Subcutaneous adipose tissue (tissue), 4 donors: ENCODE results near the gene LTBP3. TPM values are rescaled to one million over a fixed set of nuclear protein-coding genes. Genes with fewer than 3 reads are reported as not detected.

Experiments
- total RNA-seq, 4 donors: library from RNA; depleted of rRNA; stranded (reverse); fragments of >200 nt; gene quantifications; one replicate each; pipeline ENCODE4 v1.1.0, GENCODE V29; 2016
- TF ChIP-seq, protein P1 (sequence below): fragments of 450-650 bp; IDR thresholded peaks from one replicate; pipeline ENCODE4 v1.5.1; 2016; ENCODE audit warnings: low read depth, mild to moderate bottlenecking, control low read depth, antibody characterized with exemption, moderate library complexity

LTBP3 gene
- total RNA-seq, 4 donors from 2014 or later, result 24.8 to 81.3 (median 77.3) TPM

DNA sequence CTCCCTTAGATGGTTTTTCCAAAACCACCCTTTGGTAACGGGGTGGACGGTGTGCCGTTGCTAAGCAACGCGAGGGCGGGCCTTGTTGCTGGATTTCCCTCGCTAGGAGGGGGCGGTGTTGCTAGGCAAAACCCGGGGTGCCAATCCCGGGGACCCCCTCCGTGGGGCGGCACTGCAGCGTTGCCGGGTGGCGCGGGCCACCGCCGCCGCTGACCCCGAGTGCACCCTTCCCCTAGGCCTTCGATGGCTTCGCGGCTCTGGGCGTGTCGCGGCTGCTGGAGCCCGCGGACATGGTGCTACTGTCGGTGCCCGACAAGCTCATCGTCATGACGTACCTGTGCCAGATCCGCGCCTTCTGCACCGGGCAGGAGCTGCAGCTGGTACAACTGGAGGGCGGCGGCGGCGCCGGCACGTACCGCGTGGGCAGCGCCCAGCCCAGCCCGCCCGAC is 26.6 kb upstream of the LTBP3 start:
- TF ChIP-seq, protein P1, sequence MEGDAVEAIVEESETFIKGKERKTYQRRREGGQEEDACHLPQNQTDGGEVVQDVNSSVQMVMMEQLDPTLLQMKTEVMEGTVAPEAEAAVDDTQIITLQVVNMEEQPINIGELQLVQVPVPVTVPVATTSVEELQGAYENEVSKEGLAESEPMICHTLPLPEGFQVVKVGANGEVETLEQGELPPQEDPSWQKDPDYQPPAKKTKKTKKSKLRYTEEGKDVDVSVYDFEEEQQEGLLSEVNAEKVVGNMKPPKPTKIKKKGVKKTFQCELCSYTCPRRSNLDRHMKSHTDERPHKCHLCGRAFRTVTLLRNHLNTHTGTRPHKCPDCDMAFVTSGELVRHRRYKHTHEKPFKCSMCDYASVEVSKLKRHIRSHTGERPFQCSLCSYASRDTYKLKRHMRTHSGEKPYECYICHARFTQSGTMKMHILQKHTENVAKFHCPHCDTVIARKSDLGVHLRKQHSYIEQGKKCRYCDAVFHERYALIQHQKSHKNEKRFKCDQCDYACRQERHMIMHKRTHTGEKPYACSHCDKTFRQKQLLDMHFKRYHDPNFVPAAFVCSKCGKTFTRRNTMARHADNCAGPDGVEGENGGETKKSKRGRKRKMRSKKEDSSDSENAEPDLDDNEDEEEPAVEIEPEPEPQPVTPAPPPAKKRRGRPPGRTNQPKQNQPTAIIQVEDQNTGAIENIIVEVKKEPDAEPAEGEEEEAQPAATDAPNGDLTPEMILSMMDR, result no peak

DNA sequence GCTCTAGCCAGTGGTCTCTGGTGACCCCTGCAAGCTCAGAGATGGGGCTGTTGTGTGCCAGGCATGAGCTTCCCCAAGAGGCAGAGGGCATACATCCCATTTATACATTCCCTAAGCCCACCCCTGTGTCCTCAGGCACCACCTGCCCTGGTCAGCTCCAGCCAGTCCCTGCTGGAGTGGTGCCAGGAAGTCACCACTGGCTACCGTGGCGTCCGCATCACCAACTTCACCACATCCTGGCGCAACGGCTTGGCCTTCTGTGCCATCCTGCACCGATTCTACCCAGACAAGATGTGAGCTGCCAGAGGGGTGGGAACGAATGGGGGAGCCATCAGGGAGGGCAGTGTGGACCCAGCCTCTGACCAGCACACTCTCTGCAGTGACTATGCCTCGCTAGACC is 25.9 kb upstream of the LTBP3 start:
- TF ChIP-seq, protein P1, result no peak

- TF ChIP-seq, protein P1, result no peak
Measured at GRCh38 chr11:65583589-65583988, 25.4 kb upstream of the LTBP3 start.

DNA sequence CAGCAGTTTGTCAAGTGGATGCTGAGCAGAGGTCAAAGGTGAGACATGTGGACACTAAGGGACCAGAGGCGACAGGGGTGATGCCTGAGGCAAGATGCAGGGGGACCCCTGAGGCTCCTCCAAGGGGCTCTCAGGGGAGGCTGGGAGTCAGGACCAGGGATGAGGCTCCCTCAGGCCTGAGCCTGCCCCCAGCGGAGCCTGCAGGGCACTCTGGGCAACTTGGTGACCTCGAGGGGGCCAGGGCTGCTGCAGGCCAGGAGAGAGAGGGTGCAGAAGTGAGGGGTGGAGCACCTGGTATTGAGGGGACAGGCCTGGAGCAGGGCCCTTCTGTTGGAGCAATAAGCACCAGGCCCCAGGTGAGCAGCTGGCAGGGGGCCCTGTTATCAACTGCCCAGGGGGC is 23.8 kb upstream of the LTBP3 start:
- TF ChIP-seq, protein P1, result no peak

DNA sequence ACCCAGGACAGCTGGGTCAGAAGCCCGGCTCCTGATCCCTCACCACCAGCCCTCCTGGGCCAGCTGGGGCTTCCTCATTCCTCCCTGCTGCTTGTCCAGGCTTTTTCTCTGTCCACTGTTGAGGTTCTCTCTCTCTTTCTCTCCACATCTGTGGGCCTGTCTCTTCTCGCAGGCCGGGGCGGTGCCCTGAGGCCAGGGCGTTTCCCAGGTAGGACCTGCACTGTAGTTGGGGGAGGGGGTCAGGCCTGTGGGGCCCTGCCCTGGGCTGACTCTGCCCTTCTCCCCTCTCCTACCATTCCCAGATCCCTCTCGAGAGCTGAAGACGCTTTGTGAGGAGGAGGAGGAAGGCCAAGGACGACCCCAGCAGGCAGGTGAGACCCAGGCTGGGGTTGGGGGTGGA is 22.6 kb upstream of the LTBP3 start:
- TF ChIP-seq, protein P1, result no peak

DNA sequence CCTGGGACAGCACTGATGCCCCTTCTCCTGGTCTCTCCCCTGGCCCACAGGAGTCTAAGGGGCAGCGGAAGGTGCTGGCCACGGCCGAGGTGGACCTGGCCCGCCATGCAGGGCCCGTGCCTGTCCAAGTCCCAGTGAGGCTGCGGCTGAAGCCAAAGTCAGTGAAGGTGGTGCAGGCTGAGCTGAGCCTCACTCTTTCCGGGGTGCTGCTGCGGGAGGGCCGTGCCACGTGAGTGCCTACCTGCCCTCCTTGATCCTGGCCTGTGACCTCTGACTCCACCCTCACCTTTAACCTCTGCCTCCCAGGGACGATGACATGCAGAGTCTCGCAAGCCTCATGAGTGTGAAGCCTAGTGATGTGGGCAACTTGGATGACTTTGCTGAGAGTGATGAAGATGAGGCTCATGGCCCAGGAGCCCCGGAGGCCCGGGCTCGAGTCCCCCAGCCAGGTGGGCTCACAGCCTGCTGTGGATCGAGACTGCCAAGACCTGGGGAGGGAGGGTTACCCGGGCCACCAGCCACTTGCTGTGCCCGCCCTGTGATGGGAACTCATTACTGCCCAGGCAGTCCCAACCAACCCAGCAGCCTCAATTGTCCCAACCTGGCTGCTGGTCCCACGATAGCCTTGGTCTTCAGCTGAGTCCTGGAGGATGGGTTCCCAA is 22.0 kb upstream of the LTBP3 start:
- TF ChIP-seq, protein P1, result no peak

- TF ChIP-seq, protein P1, result no peak
Measured at GRCh38 chr11:65579291-65579690, 21.1 kb upstream of the LTBP3 start.
